Heart left ventricle (tissue), 13 donors: ENCODE data around the gene IMPDH2.

Experiments used
- CTCF ChIP-seq, 12 donors: fragments of 200-600 bp; sonication (generic) in 4 of 12; IDR thresholded peaks; one replicate each; pipeline versions ENCODE4 v1.5.0 to v1.8.0; 2018 to 2022; ENCODE audit warnings: antibody characterized with exemption in 12 of 12, mild to moderate bottlenecking in 5 of 12
- POLR2A ChIP-seq, 2 donors: fragments of 450-650 bp; IDR thresholded peaks; one replicate each; pipeline ENCODE4 v1.6.1; 2017; ENCODE audit warnings: antibody characterized with exemption in 2 of 2, mild to moderate bottlenecking in 2 of 2, moderate library complexity in 2 of 2
- donor health status: ischemic (EF 13 %, LVEDD 7.1; RV severe dilation, severe dysfunction).
- donor health status: DM: no; HTN: yes; CAD: no.
- donor health status: DM: no; HTN: no; CAD: no.
- donor health status: ischemic (EF 25% LVEDD 6.9; RV normal size, moderate dysfunction).
- donor health status: ischemic (EF 25% LVEDD 5.7; RV mildly dilated, moderate dysfunction).
- donor health status: ischemic (EF 35%, LVEDD 5.7; RV mildly dilated, moderate dysfunction).
- donor health status: nonischemic (EF 11% LVEDD 7.7; RV severe dilation, severe dysfunction).
- donor health status: DM: yes; HTN: yes; CAD: no.
- donor health status: PGD.
- donor health status: ischemic (EF 29% LVEDD 5.4; RV normal size, mild dysfunction).
- donor health status: nonischemic (EF 23%, LVEDD 6.1; RV moderate dilation, normal function).

- no peak for TF ChIP-seq CTCF (IDR thresholded peaks at IDR 0.05)
- TF ChIP-seq POLR2A (IDR thresholded peaks at IDR 0.05) = no peak
Measured at GRCh38 chr3:49024449-49024848, 4.7 kb downstream of the IMPDH2 start.
